ENCODE data around the gene ORM1.
A peak's percentile ranks its signal among the peaks of the same experiment; 100 is the strongest.

The ORM1 gene

GRCh38 chr9:114288193-114289091 lies 34.5 kb upstream of the ORM1 start:
- no peak for DNase-seq

- no peak for DNase-seq
Observed at GRCh38 chr9:114289106-114289505, 33.8 kb upstream of the ORM1 start.

- no peak for DNase-seq
Observed at GRCh38 chr9:114289571-114290481, 33.1 kb upstream of the ORM1 start.

- DNase-seq: no peak
Observed at GRCh38 chr9:114290561-114290986, 32.3 kb upstream of the ORM1 start.

GRCh38 chr9:114291064-114291474 lies 31.8 kb upstream of the ORM1 start:
- DNase-seq: peak; percentile 48 to 63

GRCh38 chr9:114291886-114292590 lies 30.9 kb upstream of the ORM1 start:
- no peak for DNase-seq

GRCh38 chr9:114294664-114295063 lies 28.2 kb upstream of the ORM1 start:
- DNase-seq: no peak

- DNase-seq: no peak
Observed at GRCh38 chr9:114296338-114296737, 26.6 kb upstream of the ORM1 start.

GRCh38 chr9:114299286-114300152 lies 23.4 kb upstream of the ORM1 start:
- DNase-seq: no peak

GRCh38 chr9:114300153-114300845 lies 22.6 kb upstream of the ORM1 start:
- DNase-seq: no peak

GRCh38 chr9:114300846-114301797 lies 21.8 kb upstream of the ORM1 start:
- no peak for DNase-seq

- DNase-seq: no peak
Observed at GRCh38 chr9:114301798-114302565, 20.9 kb upstream of the ORM1 start.

- DNase-seq: no peak
Observed at GRCh38 chr9:114302727-114303126, 20.2 kb upstream of the ORM1 start.

- no peak for DNase-seq
Observed at GRCh38 chr9:114303571-114303970, 19.3 kb upstream of the ORM1 start.

- no peak for DNase-seq
Observed at GRCh38 chr9:114303977-114304376, 18.9 kb upstream of the ORM1 start.

- no peak for DNase-seq
Observed at GRCh38 chr9:114304416-114305188, 18.3 kb upstream of the ORM1 start.

GRCh38 chr9:114307899-114308267 lies 15.0 kb upstream of the ORM1 start:
- DNase-seq: no peak

GRCh38 chr9:114308361-114308950 lies 14.4 kb upstream of the ORM1 start:
- DNase-seq: no peak

Data from NCI-H2081 (cell line).